Ovary (tissue), 9 donors: ENCODE data around the gene TSPAN7. TPM values are rescaled to one million over a fixed set of nuclear protein-coding genes. Genes with fewer than 3 reads are reported as not detected.

Source experiments
- DNase-seq, 5 donors: peaks; one replicate each; pipeline ENCODE4 v3.0.0-alpha.2; 2019 to 2020
- H3K27ac ChIP-seq, 2 donors: fragments of 200-600 bp; one replicate each; pipeline versions ENCODE4 v1.5.1 to v1.8.0; 2019 to 2022
- H3K27me3 ChIP-seq: fragments of 200-600 bp; one replicate; pipeline ENCODE4 v1.8.0; 2022
- H3K36me3 ChIP-seq: fragments of 200-600 bp; sonication (generic); one replicate; pipeline ENCODE4 v1.5.1; 2019
- H3K4me1 ChIP-seq: one replicate; pipeline ENCODE4 v1.8.1; 2013; ENCODE audit warnings: mild to moderate bottlenecking, moderate library complexity; ENCODE audit not compliant: insufficient read depth
- H3K4me3 ChIP-seq: fragments of 200-600 bp; sonication (generic); one replicate; pipeline ENCODE4 v1.5.1; 2017
- H3K9me3 ChIP-seq, 2 donors: fragments of 200-600 bp in 1 of 2; sonication (generic) in 1 of 2; one replicate each; pipeline versions ENCODE4 v1.5.1 to v1.8.1; 2013 to 2019; ENCODE audit warnings: mild to moderate bottlenecking in 1 of 2, moderate library complexity in 1 of 2
- CTCF ChIP-seq, 3 donors: fragments of 450-650 bp in 2 of 3; fragments of 200-600 bp in 1 of 3; IDR thresholded peaks; one replicate each; pipeline versions ENCODE4 v1.5.1 to v1.8.0; 2016 to 2022; ENCODE audit warnings: antibody characterized with exemption in 3 of 3, mild to moderate bottlenecking in 1 of 3
- EP300 ChIP-seq: sonication (generic); formaldehyde crosslinking; IDR thresholded peaks from one replicate; pipeline ENCODE4 v1.6.1; 2017; ENCODE audit warnings: antibody characterized with exemption
- POLR2A ChIP-seq: fragments of 450-650 bp; IDR thresholded peaks from one replicate; pipeline ENCODE4 v1.6.1; 2017; ENCODE audit warnings: antibody characterized with exemption, mild to moderate bottlenecking, moderate library complexity
- whole genome bisulfite sequencing, 3 donors: extraction: QIAGEN DNeasy Blood & Tissue Kit in 1 of 3; methylation state at CpG; one replicate each; pipeline versions ENCODE4 v1.1.5 to v1.1.7; 2013 to 2017; 5-methylcytosine and 5-hydroxymethylcytosine counted together
- intact Hi-C, 4 donors: fragments of 100-400 bp; cut with DNase I; formaldehyde crosslinking; loops; one replicate each; pipeline versions ENCODE4 v1.11.0 to v1.15.1; 2022 to 2023
- polyA plus RNA-seq, 2 donors: library from polyadenylated mRNA; stranded (reverse); fragments of 200-250 nt in 1 of 2; fragments of 350-450 nt in 1 of 2; fragmentation: Illumina TruSeq in 1 of 2; extraction: RNeasy Lipid Tissue Mini Kit (QIAGEN cat#74804) in 1 of 2; gene quantifications; one replicate each; pipeline ENCODE4 v1.2.3, GENCODE V29; 2013 to 2014
- small RNA-seq: library from RNA; depleted of rRNA; stranded (forward); fragments of <200 nt; gene quantifications from one replicate; pipeline ENCODE3, GENCODE V24; 2016
- total RNA-seq, 7 donors: library from RNA; depleted of rRNA in 2 of 7; stranded (reverse); fragments of >200 nt in 2 of 7; fragmentation: NEBNext Ultra II Directional in 3 of 7; extraction: Animal tissue kit (Norgen Biotek cat#: 25700) in 3 of 7; gene quantifications; one replicate each; pipeline versions ENCODE4 v1.1.0 to v1.2.4, GENCODE V29; 2016 to 2023
- donor health status: DM: no; HTN: no; CAD: no; lungs with moderate emphysema.
- donor health status: DM: no; HTN: no; CAD: no.
- donor health status: Bipolar disorder and iron deficiency.
- donor health status: DM: yes; HTN: yes; CAD: no.
- donor health status: DM: no; HTN: no; CAD: no.
- donor health status: DM: yes; HTN: yes; CAD: no.

Gene TSPAN7
- total and polyA plus RNA-seq, 9 donors, result 8.3 to 84.2 (median 19.5) TPM

GRCh38 chrX:38717871-38718270 is 156.5 kb downstream of the TSPAN7 start:
- no peak overlapping the region for H3K27ac ChIP-seq
- H3K27me3 ChIP-seq, result no peaks in the 10 kb centered on the region
- intact Hi-C loops, result no loop called here
- H3K4me1 ChIP-seq, result no peaks in the 10 kb centered on the region
- DNase-seq, result no peak
- TF ChIP-seq EP300 (no peak), POLR2A (no peak)
- H3K9me3 ChIP-seq, result no peaks in the 10 kb centered on the region
- no peaks in the 10 kb centered on the region for H3K36me3 ChIP-seq
- no peak overlapping the region for H3K4me3 ChIP-seq
- WGBS, 3 donors, result 24 to 43% (median 27%) methylated on average over 1 of the region's 1 CpG

- Histone ChIP-seq H3K36me3 (no peaks in the 10 kb centered on the region), H3K4me3 (no peak overlapping the region), H3K27me3 (no peaks in the 10 kb centered on the region), H3K4me1 (no peaks in the 10 kb centered on the region), H3K9me3 (no peaks in the 10 kb centered on the region), H3K27ac (no peak overlapping the region)
- no peak for TF ChIP-seq POLR2A
- no peak for TF ChIP-seq EP300
- TF ChIP-seq CTCF (IDR thresholded peaks at IDR 0.05), result no peak
- intact Hi-C loops, result no loop called here
- 39 to 55% (median 47%) methylated on average over 1 of the region's 1 CpG for WGBS, 3 donors
- DNase-seq, result no peak
These were observed 157.0 kb downstream of the TSPAN7 start for GRCh38 chrX:38718311-38718710.

GRCh38 chrX:38726612-38727011 is 165.3 kb downstream of the TSPAN7 start:
- H3K27ac ChIP-seq, result no peak overlapping the region
- no peaks in the 10 kb centered on the region for H3K27me3 ChIP-seq
- no peaks in the 10 kb centered on the region for H3K36me3 ChIP-seq
- no peak overlapping the region for H3K4me3 ChIP-seq
- DNase-seq, result no peak
- H3K4me1 ChIP-seq, result no peaks in the 10 kb centered on the region
- intact Hi-C loops, result no loop called here
- H3K9me3 ChIP-seq, result no peaks in the 10 kb centered on the region
- WGBS, 3 donors, result 35 to 51% methylated on average over 2 of the region's 2 CpGs; no CpG with 5 or more reads in 1 of the 3 donors
- TF ChIP-seq CTCF (IDR thresholded peaks at IDR 0.05) (no peak), POLR2A (no peak), EP300 (no peak)

GRCh38 chrX:38727668-38728067 is 166.3 kb downstream of the TSPAN7 start:
- Histone ChIP-seq H3K27ac (no peak overlapping the region), H3K4me1 (no peaks in the 10 kb centered on the region), H3K9me3 (no peaks in the 10 kb centered on the region), H3K4me3 (no peak overlapping the region), H3K36me3 (no peaks in the 10 kb centered on the region), H3K27me3 (no peaks in the 10 kb centered on the region)
- intact Hi-C loops, result no loop called here
- TF ChIP-seq POLR2A (no peak), CTCF (IDR thresholded peaks at IDR 0.05) (no peak), EP300 (no peak)
- no peak for DNase-seq
- 70 to 71% methylated on average over 3 of the region's 3 CpGs; no CpG with 5 or more reads in 1 of the 3 donors for WGBS, 3 donors

- Histone ChIP-seq H3K27ac (no peak overlapping the region), H3K27me3 (no peaks in the 10 kb centered on the region), H3K4me3 (no peak overlapping the region), H3K9me3 (no peaks in the 10 kb centered on the region), H3K36me3 (no peaks in the 10 kb centered on the region), H3K4me1 (no peaks in the 10 kb centered on the region)
- DNase-seq, result no peak
- intact Hi-C loops, result no loop called here
- 57 to 69% (median 62%) methylated on average over 1 of the region's 1 CpG for WGBS, 3 donors
- no peak for TF ChIP-seq POLR2A
- TF ChIP-seq CTCF (IDR thresholded peaks at IDR 0.05), result no peak
- TF ChIP-seq EP300, result no peak
These were observed 171.5 kb downstream of the TSPAN7 start for GRCh38 chrX:38732866-38733265.

Small RNAs within 50 kb of the gene (small RNA-seq; reads per million reads assigned to genes)
- gene RNU7-7P, result not detected

Other genes starting within 250 kb of the TSPAN7 start
- 10 to 100 TPM in 3 of 7 donors, 1 to 10 TPM in 4; 5.4 to 29.6 (median 8.6) TPM for gene RPGR, start 234.0 kb upstream of the TSPAN7 start, total RNA-seq
- 1 to 10 TPM; 7.3 to 9.1 TPM for gene RPGR, start 234.0 kb upstream of the TSPAN7 start, polyA plus RNA-seq
- under 1 TPM in 3 of 7 donors, not detected in 4; 0.18 to 0.34 (median 0.28) TPM for gene OTC, start 208.9 kb upstream of the TSPAN7 start, total RNA-seq
- gene OTC, start 208.9 kb upstream of the TSPAN7 start, polyA plus RNA-seq, result 1 to 10 TPM in 1 of 2 donors, under 1 TPM in 1; 0.46 to 2.2 TPM
- 10 to 100 TPM; 37.3 to 80.9 (median 54.0) TPM for gene MID1IP1, start 239.9 kb downstream of the TSPAN7 start, total RNA-seq
- gene MID1IP1, start 239.9 kb downstream of the TSPAN7 start, polyA plus RNA-seq, result 10 to 100 TPM; 14.5 to 60.4 TPM